Peyer's patch (tissue), 4 donors: ENCODE results near the gene RCN2. TPM values are rescaled to one million over a fixed set of nuclear protein-coding genes. Genes with fewer than 3 reads are reported as not detected.

Experiments used
- DNase-seq, 3 donors: peaks; one replicate each; pipeline ENCODE4 v3.0.0-alpha.2; 2017 to 2019
- H3K27ac ChIP-seq, 4 donors: fragments of 200-600 bp; sonication (generic); one replicate each; pipeline ENCODE4 v1.5.1; 2016 to 2019
- H3K27me3 ChIP-seq, 2 donors: fragments of 200-600 bp; sonication (generic); one replicate each; pipeline ENCODE4 v1.5.1; 2019
- H3K36me3 ChIP-seq, 3 donors: fragments of 200-600 bp; sonication (generic); one replicate each; pipeline ENCODE4 v1.5.1; 2016 to 2019
- H3K4me1 ChIP-seq, 4 donors: fragments of 200-600 bp; sonication (generic); one replicate each; pipeline ENCODE4 v1.5.1; 2016 to 2019
- H3K4me3 ChIP-seq, 4 donors: fragments of 200-600 bp; sonication (generic); 1 replicate in 3 of 4; 2 replicates in 1 of 4; pipeline ENCODE4 v1.5.1; 2016 to 2019; ENCODE audit warnings: mild to moderate bottlenecking in 1 of 4
- H3K9me3 ChIP-seq, 4 donors: fragments of 200-600 bp; sonication (generic); one replicate each; pipeline ENCODE4 v1.5.1; 2016 to 2019; ENCODE audit warnings: mild to moderate bottlenecking in 1 of 4
- POLR2A ChIP-seq, 2 donors: fragments of 450-650 bp; IDR thresholded peaks; one replicate each; pipeline ENCODE4 v1.5.1; 2017; ENCODE audit warnings: antibody characterized with exemption in 2 of 2, mild to moderate bottlenecking in 2 of 2, moderate library complexity in 2 of 2
- total RNA-seq, 4 donors: library from RNA; depleted of rRNA; stranded (reverse); fragments of >200 nt; gene quantifications; one replicate each; pipeline ENCODE4 v1.1.0, GENCODE V29; 2016
- TF ChIP-seq, protein P1 (sequence below), 6 experiments: fragments of 450-650 bp in 4 of 6; fragments of 200-600 bp in 2 of 6; sonication (generic) in 1 of 6; IDR thresholded peaks; one replicate each; pipeline ENCODE4 v1.5.1; 2017 to 2019; ENCODE audit warnings: antibody characterized with exemption in 6 of 6, mild to moderate bottlenecking in 3 of 6, moderate library complexity in 1 of 6

The RCN2 gene
- total RNA-seq, 4 donors from 2014 or later: 9.3 to 21.9 (median 20.1) TPM

DNA sequence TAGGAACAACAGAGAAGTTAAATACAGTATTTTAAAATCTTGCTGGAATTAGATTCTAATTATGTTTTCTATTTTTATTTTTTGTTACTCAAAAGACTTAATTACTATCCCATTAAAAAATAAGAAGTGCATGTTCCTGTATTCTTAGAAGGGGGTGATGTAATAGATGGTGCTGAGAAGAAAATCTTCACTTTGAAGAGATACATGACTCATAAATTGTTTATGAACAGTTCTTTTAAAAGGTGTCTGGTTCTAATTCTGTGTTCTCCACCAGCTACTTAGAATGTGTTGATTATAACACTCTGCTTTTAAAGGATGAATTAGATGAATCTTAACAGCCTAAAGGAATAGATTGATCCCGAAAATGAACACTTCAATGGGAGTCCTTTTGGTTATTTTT, 8.2 kb downstream of the RCN2 start:
- H3K27me3 ChIP-seq: no peaks in the 10 kb centered on the region
- no peak for TF ChIP-seq POLR2A (IDR thresholded peaks at IDR 0.05)
- TF ChIP-seq, protein P1, sequence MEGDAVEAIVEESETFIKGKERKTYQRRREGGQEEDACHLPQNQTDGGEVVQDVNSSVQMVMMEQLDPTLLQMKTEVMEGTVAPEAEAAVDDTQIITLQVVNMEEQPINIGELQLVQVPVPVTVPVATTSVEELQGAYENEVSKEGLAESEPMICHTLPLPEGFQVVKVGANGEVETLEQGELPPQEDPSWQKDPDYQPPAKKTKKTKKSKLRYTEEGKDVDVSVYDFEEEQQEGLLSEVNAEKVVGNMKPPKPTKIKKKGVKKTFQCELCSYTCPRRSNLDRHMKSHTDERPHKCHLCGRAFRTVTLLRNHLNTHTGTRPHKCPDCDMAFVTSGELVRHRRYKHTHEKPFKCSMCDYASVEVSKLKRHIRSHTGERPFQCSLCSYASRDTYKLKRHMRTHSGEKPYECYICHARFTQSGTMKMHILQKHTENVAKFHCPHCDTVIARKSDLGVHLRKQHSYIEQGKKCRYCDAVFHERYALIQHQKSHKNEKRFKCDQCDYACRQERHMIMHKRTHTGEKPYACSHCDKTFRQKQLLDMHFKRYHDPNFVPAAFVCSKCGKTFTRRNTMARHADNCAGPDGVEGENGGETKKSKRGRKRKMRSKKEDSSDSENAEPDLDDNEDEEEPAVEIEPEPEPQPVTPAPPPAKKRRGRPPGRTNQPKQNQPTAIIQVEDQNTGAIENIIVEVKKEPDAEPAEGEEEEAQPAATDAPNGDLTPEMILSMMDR (IDR thresholded peaks at IDR 0.05): no peak
- H3K27ac ChIP-seq: no peak overlapping the region

DNA sequence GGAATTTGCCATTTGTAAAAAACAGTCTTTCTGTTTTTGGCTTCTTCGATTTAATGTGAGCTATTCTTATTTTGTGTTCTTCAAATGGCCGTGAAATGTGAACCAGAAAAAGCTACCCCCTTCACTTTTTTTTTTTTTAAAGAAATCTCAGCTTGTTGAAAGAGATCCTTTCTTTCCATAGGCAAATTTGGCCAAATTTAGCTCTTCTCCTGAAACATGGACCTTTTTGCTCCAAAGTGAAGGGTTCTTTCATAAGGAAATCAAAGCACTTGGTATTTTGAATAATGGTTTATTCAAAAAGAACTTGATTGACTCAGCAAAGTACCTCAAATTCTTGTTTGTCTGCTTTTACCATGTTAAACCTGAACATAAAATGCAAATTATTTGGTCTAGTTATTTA, 10.1 kb downstream of the RCN2 start:
- Histone ChIP-seq H3K27ac (no peak overlapping the region), H3K9me3 (no peaks in the 10 kb centered on the region), H3K36me3 (peaks cover 0 to 9% (median 0%) of the 10 kb centered on the region in 3 donors), H3K4me3 (no peak overlapping the region), H3K27me3 (no peaks in the 10 kb centered on the region), H3K4me1 (no peaks in the 10 kb centered on the region)
- TF ChIP-seq POLR2A (IDR thresholded peaks at IDR 0.05): no peak
- TF ChIP-seq, protein P1 (IDR thresholded peaks at IDR 0.05): no peak
- no peak for DNase-seq

More for the DNA sequence above, 8.2 kb downstream of the RCN2 start:
- H3K4me1 ChIP-seq: no peaks in the 10 kb centered on the region
- H3K4me3 ChIP-seq: no peak overlapping the region
- H3K9me3 ChIP-seq: no peaks in the 10 kb centered on the region
- DNase-seq: no peak
- peaks cover 0 to 26% (median 0%) of the 10 kb centered on the region in 3 donors for H3K36me3 ChIP-seq

DNA sequence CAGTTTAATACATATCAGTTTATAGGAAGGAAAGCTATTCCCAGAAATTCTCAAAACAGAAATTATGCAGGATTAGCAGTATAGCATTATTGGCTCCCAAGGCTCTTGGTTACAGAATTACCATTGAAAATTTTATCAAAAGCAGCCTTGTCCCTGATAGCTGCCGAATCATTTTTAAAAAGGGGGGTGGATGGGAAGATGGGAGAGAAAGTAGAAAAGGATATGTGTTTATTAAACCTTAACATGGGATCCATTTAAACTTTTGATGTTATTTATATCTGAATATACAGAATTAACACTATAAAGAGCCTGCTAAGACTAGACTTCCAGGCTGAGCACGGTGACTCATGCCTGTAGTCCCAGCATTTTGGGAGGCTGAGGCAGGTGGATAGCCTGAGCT, 10.8 kb downstream of the RCN2 start:
- Histone ChIP-seq H3K9me3 (no peaks in the 10 kb centered on the region), H3K36me3 (peaks cover 0 to 11% (median 0%) of the 10 kb centered on the region in 3 donors)
- no peak for TF ChIP-seq POLR2A (IDR thresholded peaks at IDR 0.05)
- TF ChIP-seq, protein P1 (IDR thresholded peaks at IDR 0.05): no peak

DNA sequence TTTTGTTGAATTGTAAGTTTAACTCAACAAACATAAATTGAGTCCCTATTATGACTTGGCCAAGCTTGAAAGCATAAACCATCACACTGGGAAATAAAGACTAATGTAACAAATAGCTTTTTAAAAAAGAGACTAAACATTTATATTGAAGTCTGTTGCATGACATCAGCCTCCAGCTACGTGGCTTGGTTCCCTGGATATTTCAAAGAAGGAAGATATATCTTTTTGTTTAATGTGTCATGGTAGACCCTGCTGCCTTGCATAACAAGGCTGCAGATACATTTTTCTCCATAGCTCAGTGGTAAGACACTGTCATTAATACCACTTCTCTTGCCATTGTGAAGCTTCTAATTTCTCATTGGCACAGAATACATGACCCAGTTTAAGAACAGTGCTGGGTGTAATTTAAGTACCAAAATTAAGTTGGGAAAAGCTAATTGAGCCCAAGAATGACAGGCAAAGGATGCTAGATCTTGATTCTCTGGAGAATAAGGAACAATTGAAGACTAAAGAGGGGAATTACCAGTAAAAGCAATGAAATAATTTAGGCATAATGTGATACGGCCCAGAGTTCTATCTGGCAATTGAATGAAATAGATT, 14.0 kb downstream of the RCN2 start:
- no peak overlapping the region for H3K27ac ChIP-seq
- H3K9me3 ChIP-seq: no peaks in the 10 kb centered on the region
- no peak overlapping the region for H3K4me3 ChIP-seq
- TF ChIP-seq, protein P1 (IDR thresholded peaks at IDR 0.05): no peak
- TF ChIP-seq POLR2A (IDR thresholded peaks at IDR 0.05): no peak
- peaks cover 0 to 28% (median 0%) of the 10 kb centered on the region in 3 donors for H3K36me3 ChIP-seq
- H3K27me3 ChIP-seq: no peaks in the 10 kb centered on the region
- H3K4me1 ChIP-seq: no peaks in the 10 kb centered on the region
- no peak for DNase-seq

More for the DNA sequence above, 10.8 kb downstream of the RCN2 start:
- DNase-seq: no peak
- no peaks in the 10 kb centered on the region for H3K27me3 ChIP-seq
- H3K4me3 ChIP-seq: no peak overlapping the region
- H3K4me1 ChIP-seq: no peaks in the 10 kb centered on the region
- H3K27ac ChIP-seq: no peak overlapping the region

DNA sequence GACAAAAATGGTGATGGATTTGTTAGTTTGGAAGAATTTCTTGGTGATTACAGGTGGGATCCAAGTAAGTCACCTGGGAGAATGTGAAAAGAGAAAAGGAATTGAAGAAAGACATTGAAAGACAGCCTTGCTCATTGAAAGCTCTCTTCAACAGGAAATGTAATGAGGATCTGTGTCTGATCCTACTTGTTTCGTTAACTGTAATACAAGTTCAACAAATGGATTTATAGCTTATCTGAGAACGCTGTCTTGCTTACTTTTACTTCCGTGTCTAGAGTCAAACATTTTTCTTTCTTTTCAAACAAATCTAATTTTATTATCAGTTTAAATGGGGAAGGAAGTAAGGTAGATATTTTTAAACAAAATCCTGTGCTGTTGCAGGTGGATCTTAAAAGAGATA, 15.9 kb downstream of the RCN2 start:
- Histone ChIP-seq H3K27me3 (no peaks in the 10 kb centered on the region), H3K4me1 (no peaks in the 10 kb centered on the region), H3K36me3 (peaks cover 0 to 28% (median 0%) of the 10 kb centered on the region in 3 donors), H3K27ac (no peak overlapping the region), H3K4me3 (no peak overlapping the region), H3K9me3 (no peaks in the 10 kb centered on the region)
- DNase-seq: no peak
- TF ChIP-seq, protein P1 (IDR thresholded peaks at IDR 0.05): no peak
- TF ChIP-seq POLR2A (IDR thresholded peaks at IDR 0.05): no peak
